G401 (cell line): ENCODE results near the gene CD96. TPM values are rescaled to one million over a fixed set of nuclear protein-coding genes. Genes with fewer than 3 reads are reported as not detected.
"Not testable (repeated sequence)": the region's sequence is repeated elsewhere in the genome, so short reads cannot be mapped to it uniquely, and the experiment has no call there.

Source experiments
- DNase-seq: peaks from one replicate; pipeline ENCODE4 v3.0.0-alpha.2; 2015; ENCODE audit warnings: low spot score
- in situ Hi-C: cut with HindIII; loops from 2 replicates; pipeline ENCODE4 v1.10.0; 2016; ENCODE audit warnings: low sequenced_read_pairs, mixed read lengths
- total RNA-seq: library from RNA; depleted of rRNA; stranded (reverse); fragments of >200 nt; shearing (Covaris generic); gene quantifications from 2 replicates; pipeline ENCODE4 v1.2.3, GENCODE V29; 2014

Gene CD96
- total RNA-seq, 1 experiment from 2014 or later: not detected

DNA sequence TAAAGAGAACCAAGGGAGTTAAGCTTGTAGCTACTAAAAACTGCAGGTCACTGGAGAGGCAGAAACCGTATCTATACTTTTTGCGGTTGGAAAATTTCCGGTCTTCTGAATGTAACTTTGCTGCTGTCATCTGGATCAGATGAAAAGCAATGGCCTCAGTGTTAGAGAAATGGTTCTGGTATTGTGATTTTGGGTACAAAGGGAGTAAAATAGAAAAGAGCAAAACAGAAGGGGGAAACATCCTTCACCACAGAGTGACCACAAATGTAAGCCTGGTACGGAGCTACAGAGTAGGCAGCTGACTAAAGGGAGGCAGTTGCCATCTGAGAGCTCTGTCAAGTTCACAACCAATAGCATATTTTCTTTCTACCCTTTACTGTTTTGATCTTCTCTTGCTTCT is 5.6 kb downstream of the CD96 start:
- DNase-seq: no peak
- in situ Hi-C loops: no loop called here

GRCh38 chr3:111548092-111548491 is 6.1 kb downstream of the CD96 start:
- DNase-seq: no peak
- in situ Hi-C loops: no loop called here

DNA sequence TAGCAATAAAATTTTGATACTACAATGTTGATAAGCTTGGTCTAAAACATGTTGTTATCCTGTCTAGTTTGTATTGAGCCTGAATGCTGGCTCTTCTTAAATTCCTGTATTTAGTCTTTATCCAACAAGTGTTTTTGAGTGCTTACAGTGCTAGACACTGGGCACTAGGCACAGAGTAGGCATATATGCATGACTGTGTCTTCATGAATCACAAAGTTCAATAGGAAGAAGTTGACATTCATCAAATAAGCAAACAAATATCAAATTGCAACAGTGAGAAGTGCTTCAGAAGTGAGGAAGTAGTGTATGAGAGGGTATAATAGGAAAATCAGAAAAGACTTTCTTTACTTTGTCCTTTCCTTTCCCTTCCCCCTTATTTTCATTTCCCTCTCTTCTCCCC is 6.8 kb downstream of the CD96 start:
- DNase-seq: no peak
- in situ Hi-C loops: no loop called here

DNA sequence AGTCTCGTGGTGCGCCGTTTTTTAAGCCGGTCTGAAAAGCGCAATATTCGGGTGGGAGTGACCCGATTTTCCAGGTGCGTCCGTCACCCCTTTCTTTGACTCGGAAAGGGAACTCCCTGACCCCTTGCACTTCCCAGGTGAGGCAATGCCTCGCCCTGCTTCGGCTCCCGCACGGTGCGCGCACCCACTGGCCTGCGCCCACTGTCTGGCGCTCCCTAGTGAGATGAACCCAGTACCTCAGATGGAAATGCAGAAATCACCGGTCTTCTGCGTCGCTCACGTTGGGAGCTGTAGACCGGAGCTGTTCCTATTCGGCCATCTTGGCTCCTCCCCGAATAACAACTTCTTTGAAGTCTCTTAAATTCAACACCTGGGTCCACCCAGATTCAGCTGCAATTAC is 19.9 kb downstream of the CD96 start:
- DNase-seq, in situ Hi-C loops: not testable (repeated sequence)

GRCh38 chr3:111566844-111567243 is 24.8 kb downstream of the CD96 start:
- no peak for DNase-seq
- in situ Hi-C loops: no loop called here

DNA sequence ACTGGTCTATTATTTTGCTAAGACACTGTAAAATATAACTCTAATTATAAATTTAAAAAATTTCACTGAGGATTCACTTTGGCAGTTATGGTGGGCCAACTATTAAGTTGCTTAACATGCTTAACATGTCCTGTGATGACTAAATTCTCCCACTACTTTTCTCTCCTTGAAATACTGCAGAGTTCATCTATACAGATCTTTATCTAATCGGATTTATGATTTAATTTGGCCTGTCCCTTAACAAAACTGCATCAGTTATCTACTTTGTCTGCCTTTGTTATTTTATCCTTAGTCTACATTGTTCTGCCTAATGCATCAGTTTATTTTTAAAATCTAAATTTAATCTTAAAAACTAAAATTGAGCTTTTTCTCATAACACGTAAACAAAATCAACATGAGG is 26.4 kb downstream of the CD96 start:
- DNase-seq: no peak
- in situ Hi-C loops: no loop called here

- DNase-seq: no peak
- in situ Hi-C loops: no loop called here
Observed at GRCh38 chr3:111568911-111569310, 26.9 kb downstream of the CD96 start.

DNA sequence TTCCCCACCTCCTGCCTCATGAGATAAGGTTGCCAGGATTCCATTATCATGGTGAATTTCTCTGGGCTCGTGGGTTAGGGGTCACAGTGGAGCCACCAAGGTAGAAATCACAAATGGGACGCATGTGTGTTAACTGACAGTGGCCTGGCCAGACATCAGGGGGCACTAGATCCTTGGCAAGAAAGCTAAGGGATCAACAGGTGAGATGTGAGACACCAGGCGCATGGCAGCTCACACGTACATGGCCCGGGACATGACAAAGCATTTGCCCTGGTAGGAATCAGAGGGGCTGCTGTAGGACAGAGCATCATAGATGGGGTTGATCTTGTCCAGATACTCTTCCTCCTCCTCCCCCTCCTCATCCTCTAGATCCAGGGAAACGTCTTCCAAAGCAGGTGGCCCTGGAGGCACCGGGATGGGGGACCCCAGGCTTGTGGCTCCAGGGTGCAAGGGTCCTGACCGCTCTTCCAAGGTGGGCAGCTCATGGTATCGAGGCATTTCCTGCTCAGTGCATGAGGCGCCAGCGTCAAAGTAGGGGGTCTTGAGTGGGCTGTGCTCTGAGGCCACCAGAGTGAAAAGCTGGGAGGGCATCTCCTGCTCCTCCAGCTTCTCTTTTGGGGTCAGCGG is 28.5 kb downstream of the CD96 start:
- DNase-seq: no peak
- in situ Hi-C loops: no loop called here

DNA sequence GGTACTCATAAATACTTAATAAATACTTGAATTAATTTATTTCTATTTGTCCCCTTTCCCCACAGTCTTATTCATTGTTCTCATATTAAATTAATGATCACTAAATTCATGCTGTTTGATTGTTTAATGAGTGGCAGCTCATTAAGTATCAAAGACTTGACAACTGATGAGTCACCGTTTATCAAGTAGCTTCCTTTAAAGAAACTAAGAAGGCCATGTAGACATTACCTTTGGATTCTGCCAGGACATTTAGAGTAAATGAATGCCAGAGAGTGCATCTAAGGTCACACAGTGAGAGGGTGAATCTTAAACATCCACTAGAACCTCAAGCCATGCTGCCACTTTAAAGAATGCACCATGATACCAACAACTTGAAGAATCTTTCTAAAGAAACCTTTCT is 29.3 kb downstream of the CD96 start:
- in situ Hi-C loops: no loop called here

DNA sequence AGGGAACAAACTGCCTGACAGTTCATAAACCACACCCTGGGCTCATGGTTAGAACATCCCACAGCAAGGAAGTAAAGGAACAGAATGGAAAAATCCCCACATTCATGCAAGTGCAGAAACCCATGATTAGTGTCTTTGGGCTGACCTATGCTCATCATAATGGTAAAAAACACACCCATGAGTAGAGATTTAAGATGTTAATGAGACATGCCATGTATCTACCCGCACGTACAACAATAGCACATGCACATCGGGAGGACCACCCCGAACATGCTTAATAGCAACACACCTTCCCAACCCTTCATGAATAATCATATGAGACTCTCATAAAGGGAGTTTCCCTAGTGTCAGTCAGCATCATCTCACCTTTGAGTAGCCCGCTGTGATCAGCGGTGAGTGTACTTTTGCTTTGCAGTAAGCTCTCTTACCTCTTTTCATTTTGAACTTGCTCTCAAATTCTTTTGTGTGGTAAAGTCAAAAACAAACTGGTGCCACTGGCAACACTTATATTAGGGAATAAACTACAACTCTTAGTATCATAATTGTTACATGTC is 30.0 kb downstream of the CD96 start:
- in situ Hi-C loops: no loop called here
- no peak for DNase-seq

More for the DNA sequence above, 29.3 kb downstream of the CD96 start:
- no peak for DNase-seq

DNA sequence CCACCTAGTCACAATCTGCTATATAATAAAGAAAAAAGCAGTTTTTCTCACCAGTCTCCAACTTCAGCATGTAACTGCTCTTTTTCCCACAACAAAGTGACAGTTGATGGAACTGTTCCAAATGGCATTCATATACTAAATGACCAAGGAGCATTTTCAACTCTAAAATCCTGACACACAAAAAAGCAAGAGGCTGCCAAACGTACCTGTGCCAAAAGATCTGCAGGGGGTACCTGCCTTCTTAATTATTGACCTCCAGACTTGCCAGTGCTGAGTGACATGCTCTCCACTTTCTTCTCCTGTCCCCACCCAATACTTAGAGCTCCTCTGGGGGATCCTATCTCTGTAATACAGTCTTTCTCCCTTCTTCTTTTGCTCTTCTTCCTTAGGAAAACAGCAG is 35.1 kb downstream of the CD96 start:
- in situ Hi-C loops: no loop called here
- no peak for DNase-seq

GRCh38 chr3:111577798-111578685 is 36.0 kb downstream of the CD96 start:
- peak; percentile 15 for DNase-seq
- in situ Hi-C loops: no loop called here

DNA sequence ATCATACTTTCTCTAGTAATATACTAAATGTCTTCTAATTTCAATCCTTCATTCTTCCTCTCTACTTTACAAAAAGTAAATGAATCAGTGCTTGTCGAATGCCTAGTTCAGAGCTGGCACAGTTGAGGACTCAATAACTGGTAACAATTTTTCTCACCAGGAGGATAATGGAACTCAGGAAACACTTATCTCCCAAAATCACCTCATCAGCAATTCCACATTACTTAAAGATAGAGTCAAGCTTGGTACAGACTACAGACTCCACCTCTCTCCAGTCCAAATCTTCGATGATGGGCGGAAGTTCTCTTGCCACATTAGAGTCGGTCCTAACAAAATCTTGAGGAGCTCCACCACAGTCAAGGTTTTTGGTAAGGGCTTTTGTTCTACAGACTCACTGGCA is 36.9 kb downstream of the CD96 start:
- no peak for DNase-seq
- in situ Hi-C loops: no loop called here

GRCh38 chr3:111579495-111579894 is 37.5 kb downstream of the CD96 start:
- no peak for DNase-seq
- in situ Hi-C loops: no loop called here

DNA sequence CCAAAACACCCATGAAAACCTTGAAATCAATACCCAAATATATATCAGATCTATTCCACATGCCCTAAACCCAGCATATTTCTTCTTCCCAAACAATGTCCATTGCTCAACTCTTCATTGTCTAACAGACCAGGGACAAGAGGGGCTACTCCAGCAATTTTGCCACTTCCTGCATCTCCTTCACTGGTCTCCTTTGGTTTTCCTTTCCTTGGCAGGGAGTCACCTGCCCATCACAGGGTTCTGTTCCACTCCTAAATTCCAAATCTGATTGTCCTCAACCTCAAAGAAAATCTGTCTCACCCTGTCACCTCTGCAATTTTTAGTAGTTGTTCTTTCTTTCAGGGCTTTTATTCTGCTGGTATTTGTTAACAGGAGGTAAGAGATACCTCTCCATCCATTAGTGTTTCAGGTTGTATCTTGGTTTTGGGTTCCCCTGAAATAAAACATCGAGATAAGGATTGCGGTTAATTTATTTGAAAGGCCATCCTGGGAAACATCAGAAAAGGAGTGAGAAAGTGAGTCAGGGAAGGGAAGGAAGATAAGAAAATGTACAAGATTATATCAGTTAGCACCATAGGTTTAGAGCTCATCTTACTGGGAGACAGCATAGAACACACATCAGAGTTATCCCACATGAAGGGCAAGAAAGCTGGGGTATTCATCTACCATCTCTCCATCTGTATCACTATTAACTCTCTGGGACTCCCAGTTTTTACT is 39.6 kb downstream of the CD96 start:
- in situ Hi-C loops: no loop called here
- no peak for DNase-seq

DNA sequence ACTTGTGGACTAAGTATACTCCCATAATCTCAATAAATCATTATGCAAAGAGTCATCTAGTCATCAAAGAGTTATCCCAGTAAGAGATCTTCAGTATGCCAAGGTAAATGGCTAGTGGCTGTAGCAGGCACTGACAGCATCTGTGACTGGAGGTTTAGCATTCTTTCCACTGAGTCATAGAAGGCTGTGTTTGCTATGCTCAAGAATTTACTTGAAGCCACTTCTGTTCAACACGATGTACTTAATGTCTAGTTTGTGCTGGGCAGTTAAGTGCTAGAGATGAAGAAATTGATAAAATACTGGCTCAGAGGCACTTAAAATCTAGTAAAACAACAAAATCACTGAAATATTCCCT is 40.1 kb downstream of the CD96 start:
- in situ Hi-C loops: no loop called here

GRCh38 chr3:111584744-111585143 is 42.7 kb downstream of the CD96 start:
- in situ Hi-C loops: no loop called here
- DNase-seq: no peak

More for the DNA sequence above, 40.1 kb downstream of the CD96 start:
- no peak for DNase-seq

- DNase-seq: no peak
- in situ Hi-C loops: no loop called here
Observed at GRCh38 chr3:111585217-111585616, 43.2 kb downstream of the CD96 start.

DNA sequence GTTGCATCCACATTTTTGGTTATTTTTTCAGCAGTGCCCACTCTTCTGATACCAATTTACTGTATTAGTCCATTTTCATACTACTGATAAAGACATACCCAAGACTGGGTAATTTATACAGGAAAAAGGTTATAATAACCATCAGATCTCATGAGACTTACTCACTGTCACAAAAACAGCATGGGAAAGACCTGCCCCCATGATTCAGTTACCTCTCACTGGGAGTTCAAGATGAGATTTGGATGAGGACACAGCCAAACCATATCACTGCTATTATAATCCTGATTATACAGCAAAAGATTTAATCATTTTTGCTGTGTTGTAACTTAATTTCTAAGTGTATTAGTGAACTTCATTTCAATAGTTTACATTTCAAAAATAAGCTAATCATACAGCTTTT is 46.5 kb downstream of the CD96 start:
- DNase-seq: no peak
- in situ Hi-C loops: no loop called here
